NCI-H1436 treated with DMSO at 0.1 percent for 48 hours (cell line): ENCODE measurements around the gene ECM1.

Experiments
- DNase-seq: peaks from one replicate; lab custom pipeline; 2025; lab: John Stamatoyannopoulos, UW

The ECM1 gene

GRCh38 chr1:150558761-150559655 is 51.1 kb downstream of the ECM1 start:
- DNase-seq = no peak

DNA sequence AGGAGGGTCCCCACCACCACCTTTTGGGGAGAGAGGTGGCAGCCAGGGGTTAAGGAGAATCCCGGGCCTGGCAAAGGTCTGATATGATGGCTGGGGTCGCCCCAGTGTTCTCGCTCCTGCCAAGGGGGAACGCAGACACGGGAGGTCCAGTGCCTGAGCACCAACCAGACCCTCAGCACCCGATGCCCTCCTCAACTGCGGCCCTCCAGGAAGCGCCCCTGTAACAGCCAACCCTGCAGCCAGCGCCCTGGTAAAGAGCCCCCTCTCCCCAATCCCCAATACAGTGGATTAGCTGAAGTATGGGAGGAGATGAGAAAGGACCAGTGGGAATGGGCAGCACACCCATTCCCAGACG is 51.7 kb downstream of the ECM1 start:
- DNase-seq = no peak

GRCh38 chr1:150560011-150560438 is 52.1 kb downstream of the ECM1 start:
- no peak for DNase-seq

GRCh38 chr1:150560576-150561253 is 52.8 kb downstream of the ECM1 start:
- DNase-seq = no peak

DNA sequence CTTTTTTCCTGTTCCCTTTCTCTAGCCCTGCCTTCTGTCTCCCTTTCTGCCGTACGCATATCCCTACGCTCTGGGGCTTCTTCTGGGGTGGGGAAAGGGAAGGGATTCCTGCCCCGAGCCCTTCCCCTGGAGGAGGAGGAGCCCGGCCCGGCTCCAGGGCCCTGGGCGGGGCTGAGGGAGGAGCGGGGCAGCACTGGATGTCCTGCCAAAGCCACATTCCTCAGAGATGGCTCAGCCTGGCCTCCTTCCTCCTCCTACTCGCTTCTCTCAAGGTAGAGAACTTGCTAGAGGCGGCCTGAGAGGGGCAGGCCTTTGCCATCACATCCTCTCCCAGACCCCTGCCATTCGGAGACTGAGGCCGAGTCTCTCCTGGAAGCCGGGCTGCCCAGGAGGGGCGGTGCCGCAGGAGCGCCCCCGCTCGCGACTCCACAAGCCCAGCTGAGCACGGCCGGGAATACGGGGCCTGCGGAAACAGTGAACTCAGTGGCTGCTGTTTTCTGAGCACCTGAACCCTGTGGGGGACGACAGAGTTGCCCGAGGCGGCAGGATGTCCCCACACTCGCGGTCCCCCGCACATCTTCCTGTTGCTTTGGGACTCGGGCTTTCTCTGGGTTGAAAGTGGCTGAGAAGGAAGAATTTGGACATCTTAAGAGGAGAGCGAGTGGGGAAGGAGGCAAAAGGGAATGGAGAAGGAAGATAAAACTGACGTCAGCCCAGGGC is 53.5 kb downstream of the ECM1 start:
- no peak for DNase-seq

DNA sequence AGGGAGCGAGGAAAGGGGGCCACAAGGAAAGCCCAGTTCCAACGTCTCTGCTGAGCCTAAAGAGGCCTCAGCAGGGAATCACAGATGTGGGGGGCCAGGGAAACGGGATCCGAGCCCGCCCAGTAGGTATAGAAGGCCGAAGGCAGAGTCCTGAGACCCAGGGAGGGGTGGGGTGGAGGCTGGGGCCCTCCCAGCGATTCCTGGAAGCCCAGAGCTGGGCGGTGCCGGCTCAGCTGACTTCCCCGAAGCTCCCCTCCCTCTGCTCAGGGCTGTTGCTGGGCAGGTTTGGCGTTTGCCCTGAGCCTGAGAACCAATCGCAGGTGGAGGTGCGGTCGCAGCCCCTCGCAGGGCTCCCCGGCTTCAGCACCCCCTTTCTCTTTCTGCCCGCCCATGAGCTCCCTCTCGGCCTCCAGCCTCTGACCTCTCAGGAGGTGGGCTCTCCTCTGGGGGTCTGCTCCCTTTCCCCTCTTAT is 54.1 kb downstream of the ECM1 start:
- no peak for DNase-seq

GRCh38 chr1:150562446-150563339 is 54.8 kb downstream of the ECM1 start:
- DNase-seq = no peak
